HG03139 (cell line): ENCODE measurements around the gene KLHL21.
"Not testable (repeated sequence)": the region's sequence is repeated elsewhere in the genome, so short reads cannot be mapped to it uniquely, and the experiment has no call there.

Experiments used
- ATAC-seq: cut with Tn5 transposase; IDR thresholded peaks from one replicate; pipeline ENCODE4 v1.9.1; 2021; ENCODE audit not compliant: unreplicated experiment

KLHL21 gene

GRCh38 chr1:6602669-6603237, at the start of gene KLHL21:
Gene KLHL21 (minus strand): TSS chr1:6602869. CDS start chr1:6602817, 52 bp downstream.
- peak; percentile 45 for ATAC-seq

- no peak for ATAC-seq
These were observed 49.2 kb upstream of the KLHL21 start for GRCh38 chr1:6651909-6652308.

GRCh38 chr1:6648556-6648955, 45.9 kb upstream of the KLHL21 start:
- ATAC-seq, result no peak

GRCh38 chr1:6646499-6647148, 44.0 kb upstream of the KLHL21 start:
- no peak for ATAC-seq

GRCh38 chr1:6645018-6645417, 42.3 kb upstream of the KLHL21 start:
- no peak for ATAC-seq

- ATAC-seq, result not testable (repeated sequence)
These were observed 38.2 kb upstream of the KLHL21 start for GRCh38 chr1:6640867-6641266.

- ATAC-seq, result no peak
These were observed 35.6 kb upstream of the KLHL21 start for GRCh38 chr1:6638226-6638625.

GRCh38 chr1:6637770-6638169, 35.1 kb upstream of the KLHL21 start:
- ATAC-seq, result no peak

GRCh38 chr1:6636778-6637177, 34.1 kb upstream of the KLHL21 start:
- ATAC-seq, result not testable (repeated sequence)

GRCh38 chr1:6635910-6636760, 33.5 kb upstream of the KLHL21 start:
- ATAC-seq, result no peak

- no peak for ATAC-seq
These were observed 32.7 kb upstream of the KLHL21 start for GRCh38 chr1:6635161-6635909.

- no peak for ATAC-seq
These were observed 31.8 kb upstream of the KLHL21 start for GRCh38 chr1:6634371-6635052.

- no peak for ATAC-seq
These were observed 30.2 kb upstream of the KLHL21 start for GRCh38 chr1:6632588-6633514.

- no peak for ATAC-seq
These were observed 28.4 kb upstream of the KLHL21 start for GRCh38 chr1:6631058-6631457.

- no peak for ATAC-seq
These were observed 27.4 kb upstream of the KLHL21 start for GRCh38 chr1:6630027-6630426.

- no peak for ATAC-seq
These were observed 26.4 kb upstream of the KLHL21 start for GRCh38 chr1:6628971-6629479.

GRCh38 chr1:6627841-6628545, 25.3 kb upstream of the KLHL21 start:
- no peak for ATAC-seq

GRCh38 chr1:6627031-6627430, 24.4 kb upstream of the KLHL21 start:
- ATAC-seq, result no peak
